H9 (cell line): Measurements from ENCODE around the gene ZFP14. TPM values are rescaled to one million over a fixed set of nuclear protein-coding genes. Genes with fewer than 3 reads are reported as not detected.

ENCODE experiments used
- DNase-seq: peaks from one replicate; pipeline ENCODE4 v3.0.0-alpha.2; 2017
- H2AFZ ChIP-seq: one replicate; pipeline ENCODE4 v1.6.1; 2013; ENCODE audit warnings: mild to moderate bottlenecking, low read length, control low read depth, moderate library complexity
- H2AK5ac ChIP-seq: 2 replicates; pipeline ENCODE4 v1.6.1; 2013; ENCODE audit warnings: low read length, control low read depth, mixed read lengths; ENCODE audit not compliant: insufficient read length
- H2BK120ac ChIP-seq: one replicate; pipeline ENCODE4 v1.6.1; 2013; ENCODE audit warnings: low read depth, mild to moderate bottlenecking, low read length, control low read depth, inconsistent platforms; ENCODE audit not compliant: poor library complexity, severe bottlenecking
- H2BK12ac ChIP-seq: 2 replicates; pipeline ENCODE4 v1.6.1; 2013; ENCODE audit warnings: low read length, control low read depth, mixed read lengths, low read depth; ENCODE audit not compliant: insufficient read length
- H2BK15ac ChIP-seq: 2 replicates; pipeline ENCODE4 v1.6.1; 2013; ENCODE audit warnings: low read depth, low read length, control low read depth
- H2BK20ac ChIP-seq: one replicate; pipeline ENCODE4 v1.6.1; 2013; ENCODE audit warnings: low read depth, mild to moderate bottlenecking, low read length, control low read depth, inconsistent platforms; ENCODE audit not compliant: poor library complexity, severe bottlenecking
- H2BK5ac ChIP-seq: 2 replicates; pipeline ENCODE4 v1.6.1; 2013; ENCODE audit warnings: low read length, control low read depth, mixed read lengths; ENCODE audit not compliant: insufficient read length
- H3K14ac ChIP-seq: 2 replicates; pipeline ENCODE4 v1.6.1; 2013; ENCODE audit warnings: low read length, control low read depth; ENCODE audit not compliant: insufficient read depth
- H3K18ac ChIP-seq: 2 replicates; pipeline ENCODE4 v1.6.1; 2013; ENCODE audit warnings: low read depth, mild to moderate bottlenecking, mixed read lengths, low read length, control low read depth; ENCODE audit not compliant: insufficient read length
- H3K23ac ChIP-seq: 2 replicates; pipeline ENCODE4 v1.6.1; 2013; ENCODE audit warnings: low read length, control low read depth, mixed read lengths, low read depth; ENCODE audit not compliant: insufficient read length
- H3K23me2 ChIP-seq: 2 replicates; pipeline ENCODE4 v1.6.1; 2013; ENCODE audit warnings: low read depth, mild to moderate bottlenecking, mixed read lengths, low read length, control low read depth; ENCODE audit not compliant: insufficient read length, poor library complexity, severe bottlenecking
- H3K27ac ChIP-seq: 2 replicates; pipeline ENCODE4 v1.5.1; 2013; ENCODE audit warnings: low read length, control low read depth, mixed read lengths, low read depth; ENCODE audit not compliant: insufficient read length
- H3K27me3 ChIP-seq: 2 replicates; pipeline ENCODE4 v1.6.1; 2013; ENCODE audit warnings: low read length, control low read depth, inconsistent platforms; ENCODE audit not compliant: insufficient read depth
- H3K4ac ChIP-seq: 2 replicates; pipeline ENCODE4 v1.6.1; 2013; ENCODE audit warnings: low read depth, mild to moderate bottlenecking, control low read depth, inconsistent platforms, low read length, moderate library complexity
- H3K4me1 ChIP-seq: 2 replicates; pipeline ENCODE4 v1.6.1; 2013; ENCODE audit warnings: low read length, control low read depth, inconsistent platforms; ENCODE audit not compliant: insufficient read depth
- H3K4me2 ChIP-seq: 2 replicates; pipeline ENCODE4 v1.6.1; 2013; ENCODE audit warnings: low read length, control low read depth, mixed read lengths; ENCODE audit not compliant: insufficient read length, insufficient read depth
- H3K56ac ChIP-seq: 2 replicates; pipeline ENCODE4 v1.6.1; 2013; ENCODE audit warnings: low read depth, mild to moderate bottlenecking, mixed read lengths, low read length, control low read depth; ENCODE audit not compliant: insufficient read length
- H3K79me1 ChIP-seq: 2 replicates; pipeline ENCODE4 v1.6.1; 2013; ENCODE audit warnings: low read depth, mild to moderate bottlenecking, moderate library complexity, low read length, control low read depth, inconsistent platforms; ENCODE audit not compliant: insufficient read depth, poor library complexity, severe bottlenecking
- H3K79me2 ChIP-seq: 2 replicates; pipeline ENCODE4 v1.6.1; 2013; ENCODE audit warnings: low read length, control low read depth, inconsistent platforms; ENCODE audit not compliant: insufficient read depth
- H3K9ac ChIP-seq: 2 replicates; pipeline ENCODE4 v1.6.1; 2013; ENCODE audit warnings: low read length, control low read depth, mixed read lengths; ENCODE audit not compliant: insufficient read length; ENCODE audit errors: extremely low read depth
- H3K9me3 ChIP-seq: one replicate; pipeline ENCODE4 v1.6.1; 2013; ENCODE audit warnings: low read depth, low read length, inconsistent platforms; ENCODE audit not compliant: control insufficient read depth
- H3T11ph ChIP-seq: one replicate; pipeline ENCODE4 v1.6.1; 2013; ENCODE audit warnings: mild to moderate bottlenecking, low read length, control low read depth, inconsistent platforms
- H4K20me1 ChIP-seq: one replicate; pipeline ENCODE4 v1.6.1; 2013; ENCODE audit not compliant: control insufficient read depth, insufficient read length, insufficient read depth
- H4K5ac ChIP-seq: 2 replicates; pipeline ENCODE4 v1.6.1; 2013; ENCODE audit warnings: low read depth, mild to moderate bottlenecking, mixed read lengths, low read length, control low read depth; ENCODE audit not compliant: insufficient read length
- H4K8ac ChIP-seq: replicated peaks from 2 replicates; pipeline ENCODE4 v1.6.1; 2013; ENCODE audit warnings: low read length, control low read depth, mixed read lengths, low read depth; ENCODE audit not compliant: insufficient read length
- H4K91ac ChIP-seq: 2 replicates; pipeline ENCODE4 v1.6.1; 2013; ENCODE audit warnings: low read depth, mild to moderate bottlenecking, moderate library complexity, mixed read lengths, low read length, control low read depth; ENCODE audit not compliant: insufficient read length
- H3K27ac Mint-ChIP-seq, 3 experiments: 2 replicates in 2 of 3; 3 replicates in 1 of 3; pipeline ENCODE4 v1.8.0; 2020 to 2021; ENCODE audit warnings: mixed read lengths in 3 of 3, mild to moderate bottlenecking in 1 of 3, moderate library complexity in 1 of 3
- H3K27me3 Mint-ChIP-seq: 2 replicates; pipeline ENCODE4 v1.8.0; 2021; ENCODE audit warnings: low read depth, mild to moderate bottlenecking, moderate library complexity, mixed read lengths
- H3K36me3 Mint-ChIP-seq, 3 experiments: 2 replicates in 2 of 3; 3 replicates in 1 of 3; pipeline ENCODE4 v1.8.0; 2020 to 2021; ENCODE audit warnings: low read depth in 3 of 3, mixed read lengths in 3 of 3; ENCODE audit not compliant: insufficient read depth in 1 of 3
- H3K4me1 Mint-ChIP-seq, 2 experiments: 2 replicates each; pipeline ENCODE4 v1.8.0; 2020; ENCODE audit warnings: mixed read lengths in 2 of 2
- H3K4me3 Mint-ChIP-seq, 2 experiments: 2 replicates in 1 of 2; 3 replicates in 1 of 2; pipeline ENCODE4 v1.8.0; 2020 to 2021; ENCODE audit warnings: mild to moderate bottlenecking in 2 of 2, mixed read lengths in 2 of 2, moderate library complexity in 1 of 2
- H3K9me3 Mint-ChIP-seq, 2 experiments: 2 replicates in 1 of 2; 3 replicates in 1 of 2; pipeline ENCODE4 v1.8.0; 2020; ENCODE audit warnings: mild to moderate bottlenecking in 2 of 2, mixed read lengths in 2 of 2, moderate library complexity in 1 of 2
- CTCF ChIP-seq: fragments of 200-600 bp; sonication (generic); conservative IDR thresholded peaks from 3 replicates; pipeline ENCODE4 v1.8.0; 2021; ENCODE audit warnings: antibody characterized with exemption, mild to moderate bottlenecking
- WGBS: extraction: QIAGEN DNeasy Blood & Tissue Kit; methylation state at CpG from one replicate; pipeline ENCODE4 v1.1.7; 2013; ENCODE audit warnings: missing lambda C conversion rate, low lambda C conversion rate, mixed read lengths; ENCODE audit not compliant: insufficient read length; ENCODE audit errors: extremely low coverage; 5-methylcytosine and 5-hydroxymethylcytosine counted together
- total RNA-seq: library from RNA; stranded (reverse); gene quantifications from 2 replicates; pipeline ENCODE4 v1.2.1, GENCODE V29; 2021

Gene ZFP14
- total RNA-seq, 1 experiment from 2014 or later = 4.5 TPM

- Histone ChIP-seq H4K91ac (no peak overlapping the region), H4K20me1 (no peaks in the 10 kb centered on the region), H3K14ac (no peak overlapping the region), H4K8ac (no peak overlapping the region), H4K5ac (peak overlapping the region; percentile 60), H3K79me1 (peaks cover 6% of the 10 kb centered on the region), H2AFZ (no peak overlapping the region), H3K23ac (no peak overlapping the region), H2BK5ac (no peak overlapping the region), H2BK20ac (no peak overlapping the region), H3K27me3 (no peaks in the 10 kb centered on the region), H3K56ac (no peak overlapping the region), H3K9me3 (no peaks in the 10 kb centered on the region), H3K4ac (no peak overlapping the region), H2BK120ac (no peak overlapping the region), H3K23me2 (no peaks in the 10 kb centered on the region), H3K4me2 (peak overlapping the region; percentile 68), H3K79me2 (no peaks in the 10 kb centered on the region), H3K9ac (no peak overlapping the region), H2AK5ac (no peak overlapping the region), H3K18ac (no peak overlapping the region), H3K4me1 (no peaks in the 10 kb centered on the region), H2BK12ac (no peak overlapping the region), H3K27ac (no peak overlapping the region), H3T11ph (no peak overlapping the region), H2BK15ac (no peak overlapping the region)
- H3K4me3 Mint-ChIP-seq = peak overlapping the region; percentile 89
- DNase-seq = no peak
- peaks cover 0 to 6% of the 10 kb centered on the region in 2 experiments; a peak in 1 of 5 replicates for H3K9me3 Mint-ChIP-seq
- H3K4me1 Mint-ChIP-seq = peaks cover 9 to 10% of the 10 kb centered on the region in 2 experiments
- H3K27ac Mint-ChIP-seq = no peak overlapping the region
- no peaks in the 10 kb centered on the region for H3K27me3 Mint-ChIP-seq
- no peak for TF ChIP-seq CTCF
- no peaks in the 10 kb centered on the region; a peak in 2 of 7 replicates for H3K36me3 Mint-ChIP-seq
- no CpG with 5 or more reads among the region's 10 CpGs for WGBS
Observed at GRCh38 chr19:36379510-36379819, 464 bp upstream of the ZFP14 start.
